DOHH2 (cell line): ENCODE measurements around the gene AKAP13.

Source experiments
- H3F3A ChIP-seq: fragments of 200-600 bp; sonication (generic), shearing (Covaris generic); 2 replicates; pipeline ENCODE4 v1.6.0; 2016; ENCODE audit warnings: antibody characterized with exemption, mild to moderate bottlenecking; ENCODE audit not compliant: control insufficient read depth, insufficient read depth
- H3K27ac ChIP-seq: fragments of 200-600 bp; sonication (generic); 2 replicates; pipeline ENCODE4 v1.5.1; 2014; ENCODE audit warnings: low read depth, mild to moderate bottlenecking, low read length, moderate library complexity
- H3K27me3 ChIP-seq: fragments of 200-600 bp; sonication (generic); 2 replicates; pipeline ENCODE4 v1.6.1; 2014; ENCODE audit warnings: mild to moderate bottlenecking, low read length, mixed read lengths; ENCODE audit not compliant: control insufficient read depth
- H3K36me3 ChIP-seq: fragments of 200-600 bp; sonication (generic); 2 replicates; pipeline ENCODE4 v1.6.1; 2014; ENCODE audit warnings: mild to moderate bottlenecking, low read length, moderate library complexity, mixed read lengths; ENCODE audit not compliant: control insufficient read depth
- H3K4me1 ChIP-seq: fragments of 200-600 bp; sonication (generic); 2 replicates; pipeline ENCODE4 v1.6.1; 2014; ENCODE audit warnings: mild to moderate bottlenecking, low read length, mixed read lengths; ENCODE audit not compliant: control insufficient read depth
- H3K4me2 ChIP-seq: fragments of 200-600 bp; sonication (generic); 2 replicates; pipeline ENCODE4 v1.6.0; 2014; ENCODE audit warnings: mild to moderate bottlenecking, low read length, moderate library complexity
- H3K4me3 ChIP-seq: fragments of 200-600 bp; sonication (generic); 2 replicates; pipeline ENCODE4 v1.5.1; 2014; ENCODE audit warnings: mild to moderate bottlenecking, low read length, mixed read lengths
- H3K79me2 ChIP-seq: fragments of 200-600 bp; sonication (generic); 2 replicates; pipeline ENCODE4 v1.6.1; 2014; ENCODE audit warnings: mild to moderate bottlenecking, low read length, mixed read lengths; ENCODE audit not compliant: control insufficient read depth
- H3K9me2 ChIP-seq: fragments of 200-600 bp; sonication (generic); replicated peaks from 2 replicates; pipeline ENCODE4 v1.6.1; 2014; ENCODE audit warnings: mild to moderate bottlenecking, low read length, mixed read lengths; ENCODE audit not compliant: control insufficient read depth
- H3K9me3 ChIP-seq: fragments of 200-600 bp; sonication (generic); 2 replicates; pipeline ENCODE4 v1.6.1; 2014; ENCODE audit warnings: antibody characterized with exemption, low read length, mixed read lengths; ENCODE audit not compliant: control insufficient read depth, insufficient read depth
- H4K20me1 ChIP-seq: fragments of 200-600 bp; sonication (generic); 2 replicates; pipeline ENCODE4 v1.6.0; 2014; ENCODE audit warnings: low read depth, mild to moderate bottlenecking, antibody characterized with exemption, low read length, moderate library complexity; ENCODE audit not compliant: control insufficient read depth, insufficient read depth
- CTCF ChIP-seq: fragments of 200-600 bp; sonication (generic); IDR thresholded peaks from one replicate; pipeline ENCODE4 v1.5.1; 2014; ENCODE audit warnings: antibody characterized with exemption, mild to moderate bottlenecking, low read depth, low read length; ENCODE audit not compliant: poor library complexity, severe bottlenecking
- EZH2phosphoT487 ChIP-seq: fragments of 200-600 bp; sonication (generic); IDR thresholded peaks from 2 replicates; pipeline ENCODE4 v1.6.1; 2017; ENCODE audit warnings: borderline replicate concordance, mild to moderate bottlenecking, antibody characterized with exemption, low read length, moderate library complexity, mixed read lengths

The AKAP13 gene

DNA sequence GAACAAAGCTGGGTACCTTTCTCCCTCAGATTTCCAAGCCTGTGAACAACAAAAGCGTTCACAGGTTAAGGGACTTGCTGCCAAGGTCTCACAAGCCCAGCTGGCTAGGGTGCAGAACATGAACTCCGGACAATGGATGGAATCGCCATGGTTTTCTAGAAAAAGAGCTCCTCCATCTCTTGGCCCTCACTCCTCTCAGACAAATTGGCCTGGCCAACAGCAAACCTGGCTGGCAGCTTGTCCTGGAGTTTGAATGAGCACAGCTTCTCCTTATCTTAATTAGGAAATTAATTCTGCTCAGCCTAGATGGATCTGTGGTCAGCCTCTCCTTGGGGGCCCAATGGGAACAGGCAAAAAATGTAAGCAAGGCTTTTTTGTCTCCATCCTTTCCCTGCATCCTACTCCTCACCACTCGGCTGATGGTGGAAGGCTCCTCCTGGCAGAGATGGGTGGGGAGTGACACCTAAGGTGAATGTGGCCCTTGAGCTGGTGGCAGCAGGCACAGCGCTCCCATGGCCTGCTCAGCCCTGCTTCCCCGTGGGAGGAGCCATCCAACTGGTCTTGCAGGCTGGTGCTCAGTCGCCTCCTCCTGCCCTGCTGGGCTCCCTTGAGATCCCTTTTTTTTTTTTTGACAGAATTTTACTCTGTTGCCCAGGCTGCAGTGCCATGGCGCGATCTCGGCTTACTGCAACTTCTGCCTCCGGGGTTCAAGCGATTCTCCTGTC, 408.5 kb downstream of the AKAP13 start:
- Histone ChIP-seq H3K4me3 (no peak overlapping the region), H3K9me2 (no peaks in the 10 kb centered on the region), H3F3A (no peaks in the 10 kb centered on the region), H3K4me2 (no peak overlapping the region), H3K27me3 (peaks cover 15% of the 10 kb centered on the region), H4K20me1 (peaks cover 13% of the 10 kb centered on the region), H3K4me1 (peaks cover 15% of the 10 kb centered on the region), H3K79me2 (peaks cover 12% of the 10 kb centered on the region), H3K27ac (no peak overlapping the region), H3K9me3 (no peaks in the 10 kb centered on the region), H3K36me3 (no peaks in the 10 kb centered on the region)
- TF ChIP-seq EZH2phosphoT487 (no peak), CTCF (no peak)

- no peak overlapping the region for H3K27ac ChIP-seq
- no peaks in the 10 kb centered on the region for H3F3A ChIP-seq
- no peaks in the 10 kb centered on the region for H3K9me2 ChIP-seq
- peaks cover 14% of the 10 kb centered on the region for H4K20me1 ChIP-seq
- no peaks in the 10 kb centered on the region for H3K36me3 ChIP-seq
- H3K9me3 ChIP-seq: no peaks in the 10 kb centered on the region
- H3K27me3 ChIP-seq: peaks cover 17% of the 10 kb centered on the region
- TF ChIP-seq EZH2phosphoT487: no peak
- TF ChIP-seq CTCF: no peak
- no peak overlapping the region for H3K4me2 ChIP-seq
- H3K4me3 ChIP-seq: no peak overlapping the region
- peaks cover 17% of the 10 kb centered on the region for H3K4me1 ChIP-seq
- H3K79me2 ChIP-seq: peaks cover 16% of the 10 kb centered on the region
Measured at GRCh38 chr15:85789496-85789875, 409.1 kb downstream of the AKAP13 start.

GRCh38 chr15:85792102-85792731, 411.8 kb downstream of the AKAP13 start:
- no peaks in the 10 kb centered on the region for H3K9me3 ChIP-seq
- H3K4me3 ChIP-seq: no peak overlapping the region
- no peaks in the 10 kb centered on the region for H3K9me2 ChIP-seq
- no peak overlapping the region for H3K27ac ChIP-seq
- no peaks in the 10 kb centered on the region for H3F3A ChIP-seq
- no peak for TF ChIP-seq EZH2phosphoT487
- TF ChIP-seq CTCF: no peak
- H4K20me1 ChIP-seq: peaks cover 14% of the 10 kb centered on the region
- H3K4me2 ChIP-seq: no peak overlapping the region
- peaks cover 27% of the 10 kb centered on the region for H3K27me3 ChIP-seq
- no peaks in the 10 kb centered on the region for H3K36me3 ChIP-seq
- peaks cover 16% of the 10 kb centered on the region for H3K79me2 ChIP-seq
- peaks cover 20% of the 10 kb centered on the region for H3K4me1 ChIP-seq
